GM23338 (cell line): ENCODE data around the gene BRICD5. TPM values are rescaled to one million over a fixed set of nuclear protein-coding genes. Genes with fewer than 3 reads are reported as not detected.

Source experiments
- ATAC-seq: fragments of 200-7000 bp; cut with Tn5 transposase; 3 replicates; pipeline ENCODE4 v1.9.1; 2020
- DNase-seq: peaks from one replicate; pipeline ENCODE4 v3.0.0-alpha.2; 2015; ENCODE audit warnings: low spot score
- H2AFZ ChIP-seq: fragments of 200-600 bp; sonication (generic); 2 replicates; pipeline ENCODE4 v1.8.0; 2016; ENCODE audit warnings: antibody characterized with exemption, mild to moderate bottlenecking, moderate library complexity
- H3F3A ChIP-seq: fragments of 200-600 bp; sonication (generic); replicated peaks from 2 replicates; pipeline ENCODE4 v1.8.0; 2017; ENCODE audit warnings: antibody characterized with exemption, mixed run types, low read depth
- H3K27ac ChIP-seq: fragments of 200-600 bp; sonication (generic); 2 replicates; pipeline ENCODE4 v1.6.1; 2016; ENCODE audit warnings: low read depth
- H3K27me3 ChIP-seq: fragments of 200-600 bp; sonication (generic); 2 replicates; pipeline ENCODE4 v1.8.0; 2016; ENCODE audit warnings: mild to moderate bottlenecking, mixed run types, moderate library complexity; ENCODE audit not compliant: insufficient read depth
- H3K36me3 ChIP-seq: fragments of 200-600 bp; sonication (generic); 2 replicates; pipeline ENCODE4 v1.8.0; 2016; ENCODE audit warnings: mild to moderate bottlenecking; ENCODE audit not compliant: insufficient read depth
- H3K4me1 ChIP-seq: fragments of 200-600 bp; sonication (generic); 2 replicates; pipeline ENCODE4 v1.8.0; 2016; ENCODE audit warnings: mild to moderate bottlenecking, moderate library complexity; ENCODE audit not compliant: insufficient read depth
- H3K4me2 ChIP-seq: fragments of 200-600 bp; sonication (generic); 2 replicates; pipeline ENCODE4 v1.7.1; 2017; ENCODE audit warnings: mixed run types
- H3K4me3 ChIP-seq: fragments of 200-600 bp; sonication (generic); 2 replicates; pipeline ENCODE4 v1.6.1; 2016; ENCODE audit warnings: mixed run types
- H3K79me2 ChIP-seq: fragments of 200-600 bp; sonication (generic); replicated peaks from 2 replicates; pipeline ENCODE4 v1.8.0; 2017; ENCODE audit warnings: mild to moderate bottlenecking; ENCODE audit not compliant: insufficient read depth
- H3K9me2 ChIP-seq: fragments of 200-600 bp; sonication (generic); 2 replicates; pipeline ENCODE4 v1.8.0; 2017; ENCODE audit not compliant: insufficient read depth
- H4K20me1 ChIP-seq: fragments of 200-600 bp; sonication (generic); replicated peaks from 2 replicates; pipeline ENCODE4 v1.8.0; 2017; ENCODE audit warnings: mild to moderate bottlenecking; ENCODE audit not compliant: insufficient read depth
- H3K27ac Mint-ChIP-seq: 2 replicates; pipeline ENCODE4 v1.8.0; 2020; ENCODE audit warnings: inconsistent platforms, mild to moderate bottlenecking, moderate library complexity, mixed read lengths
- H3K27me3 Mint-ChIP-seq: 3 replicates; pipeline ENCODE4 v1.8.0; 2022; ENCODE audit warnings: low read depth, mild to moderate bottlenecking, moderate library complexity, mixed read lengths, inconsistent platforms; ENCODE audit not compliant: insufficient read depth, poor library complexity
- H3K36me3 Mint-ChIP-seq: 3 replicates; pipeline ENCODE4 v1.8.0; 2021; ENCODE audit warnings: low read depth, mild to moderate bottlenecking, inconsistent platforms, moderate library complexity, mixed read lengths
- H3K4me1 Mint-ChIP-seq: 3 replicates; pipeline ENCODE4 v1.8.0; 2020; ENCODE audit warnings: mild to moderate bottlenecking, inconsistent platforms, mixed read lengths
- H3K4me3 Mint-ChIP-seq: 3 replicates; pipeline ENCODE4 v1.8.0; 2021; ENCODE audit warnings: moderate library complexity, mild to moderate bottlenecking, inconsistent platforms, mixed read lengths
- H3K9me3 Mint-ChIP-seq: 3 replicates; pipeline ENCODE4 v1.8.0; 2020; ENCODE audit warnings: moderate library complexity, mild to moderate bottlenecking, inconsistent platforms, mixed read lengths
- CREB1 ChIP-seq: fragments of 250-450 bp; sonication (Bioruptor Pico); IDR thresholded peaks from 2 replicates; pipeline ENCODE4 v1.5.0; 2020; ENCODE audit warnings: low read depth, mild to moderate bottlenecking, moderate library complexity
- CTCF ChIP-seq, 2 experiments: fragments of 200-600 bp in 1 of 2; sonication (generic) in 1 of 2; conservative IDR thresholded peaks; 2 replicates each; pipeline versions ENCODE4 v1.5.1 to v1.6.1; 2016 to 2017; ENCODE audit warnings: antibody characterized with exemption in 2 of 2, low read depth in 2 of 2, mild to moderate bottlenecking in 2 of 2, moderate library complexity in 1 of 2
- ETS1 ChIP-seq: IDR thresholded peaks from 2 replicates; pipeline ENCODE4 v1.6.1; 2016; ENCODE audit warnings: antibody characterized with exemption
- EZH2 ChIP-seq: fragments of 200-600 bp; sonication (generic); IDR thresholded peaks from one replicate; pipeline ENCODE4 v1.8.0; 2017; ENCODE audit warnings: antibody characterized with exemption, mild to moderate bottlenecking, low read depth; ENCODE audit not compliant: unreplicated experiment
- JUNB ChIP-seq: IDR thresholded peaks from one replicate; pipeline ENCODE4 v1.6.1; 2016; ENCODE audit warnings: antibody characterized with exemption; ENCODE audit not compliant: unreplicated experiment
- POLR2AphosphoS5 ChIP-seq: IDR thresholded peaks from 2 replicates; pipeline ENCODE4 v1.6.1; 2016; ENCODE audit warnings: antibody characterized with exemption, low read depth
- STAT1 ChIP-seq: IDR thresholded peaks from one replicate; pipeline ENCODE4 v1.6.1; 2016; ENCODE audit warnings: antibody characterized with exemption; ENCODE audit not compliant: unreplicated experiment
- ZNF114 ChIP-seq: fragments of 250-450 bp; sonication (Bioruptor Pico); IDR thresholded peaks from 2 replicates; pipeline ENCODE4 v1.5.0; 2020; ENCODE audit warnings: mild to moderate bottlenecking, moderate library complexity
- ZNF331 ChIP-seq: fragments of 250-450 bp; sonication (Bioruptor Pico); IDR thresholded peaks from 2 replicates; pipeline ENCODE4 v1.5.0; 2020; ENCODE audit warnings: low read depth, mild to moderate bottlenecking, moderate library complexity
- ZNF462 ChIP-seq: fragments of 250-450 bp; sonication (Bioruptor Pico); IDR thresholded peaks from 2 replicates; pipeline ENCODE4 v1.5.0; 2020; ENCODE audit warnings: mild to moderate bottlenecking, moderate library complexity
- polyA plus RNA-seq: library from polyadenylated mRNA; unstranded; fragments of >200 nt; fragmentation: Nextera tagmentation; extraction: Ambion mirVana; gene quantifications from 2 replicates; pipeline ENCODE4 v1.2.1, GENCODE V29; 2016
- total RNA-seq: library from RNA; depleted of rRNA; stranded (reverse); fragments of >200 nt; shearing (Covaris generic); gene quantifications from 2 replicates; pipeline ENCODE4 v1.2.3, GENCODE V29; 2014

The BRICD5 gene
- total and polyA plus RNA-seq, 2 experiments from 2014 or later, result 5.3 to 6.3 TPM

DNA sequence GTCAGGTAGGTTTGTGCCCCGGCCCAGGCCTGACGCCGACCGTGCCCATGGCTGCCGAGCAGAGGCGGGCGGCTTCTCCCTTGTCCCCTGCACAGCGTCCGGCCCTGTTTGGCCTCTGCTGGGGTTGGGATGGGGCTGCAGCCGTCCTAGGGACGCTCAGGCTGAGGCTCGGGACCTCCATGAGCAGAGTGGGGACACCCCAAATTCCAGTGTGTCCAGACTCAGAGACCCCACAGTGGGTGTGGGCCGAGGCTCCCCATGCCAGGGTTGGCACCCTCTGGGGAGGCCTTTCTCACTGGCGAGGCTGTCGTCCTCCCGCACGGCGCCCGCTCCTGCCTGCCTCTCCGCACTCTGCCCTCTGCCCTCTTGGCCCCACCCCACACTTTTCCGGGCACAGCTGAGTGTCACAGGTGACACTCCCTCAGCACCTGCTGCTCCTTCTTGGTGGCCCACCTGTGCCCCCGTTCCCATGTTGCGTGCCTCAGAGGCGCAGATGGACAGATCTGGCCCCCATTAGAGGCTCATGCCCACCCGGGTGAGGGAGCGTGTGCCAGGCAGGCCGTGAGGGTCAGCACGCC, 39.0 kb downstream of the BRICD5 start (continued):
- TF ChIP-seq CTCF (conservative IDR thresholded peaks at IDR 0.05; ENCODE audit: low read depth in 2 of 2), result no peak
- TF ChIP-seq ZNF331 (CRISPR knock-in tag), result no peak
- no peak for TF ChIP-seq ETS1

- Histone ChIP-seq H4K20me1 (no peaks in the 10 kb centered on the region; the same call in 1 of the 2 replicates), H3K4me1 (no peaks in the 10 kb centered on the region), H3K4me3 (no peak overlapping the region), H3K27me3 (no peaks in the 10 kb centered on the region), H3K79me2 (no peaks in the 10 kb centered on the region; the same call in none of the 2 replicates), H3K9me2 (no peaks in the 10 kb centered on the region), H3K27ac (no peak overlapping the region), H3K4me2 (no peak overlapping the region), H3F3A (peaks cover 7% of the 10 kb centered on the region; the same call in 1 of the 2 replicates), H2AFZ (no peak overlapping the region), H3K36me3 (peaks cover 4% of the 10 kb centered on the region; the same call in 1 of the 2 replicates)
- ATAC-seq, result no peak
- Mint-ChIP-seq H3K4me1 (peaks cover 2% of the 10 kb centered on the region; the same call in 2 of the 3 replicates), H3K9me3 (no peaks in the 10 kb centered on the region; the same call in 2 of the 3 replicates), H3K27me3 (peaks cover 12% of the 10 kb centered on the region), H3K27ac (no peak overlapping the region), H3K4me3 (no peak overlapping the region), H3K36me3 (peaks cover 38% of the 10 kb centered on the region)
- DNase-seq, result no peak
- TF ChIP-seq CREB1 (no peak), POLR2AphosphoS5 (no peak), ZNF462 (CRISPR knock-in tag) (no peak), ETS1 (no peak), EZH2 (no peak), ZNF331 (CRISPR knock-in tag) (no peak), JUNB (no peak), ZNF114 (no peak), STAT1 (no peak)
Measured at GRCh38 chr16:2170587-2171435, 39.9 kb downstream of the BRICD5 start.
